Measurements from ENCODE around the gene MC1R.
"Not testable (repeated sequence)": the region's sequence is repeated elsewhere in the genome, so short reads cannot be mapped to it uniquely, and the experiment has no call there.

MC1R gene

GRCh38 chr16:89918453-89919347 lies at the start of gene MC1R:
TSS of gene MC1R (plus strand) at chr16:89918862. CDS start at chr16:89919259, 397 bp downstream.
- Mint-ChIP-seq H3K27me3 (peaks cover 49% of the 10 kb centered on the region), H3K27ac (peak within 1 kb of the TSS; percentile 23), H3K4me3 (peak within 1 kb of the TSS; percentile 61), H3K36me3 (no peaks in the 10 kb centered on the region), H3K4me1 (peaks cover 37% of the 10 kb centered on the region), H3K9me3 (no peaks in the 10 kb centered on the region)
- peak; percentile 53 for ATAC-seq

- Mint-ChIP-seq H3K9me3 (no peaks in the 10 kb centered on the region), H3K4me3 (no peak overlapping the region), H3K4me1 (peaks cover 18% of the 10 kb centered on the region), H3K36me3 (peaks cover under 1% of the 10 kb centered on the region), H3K27me3 (no peaks in the 10 kb centered on the region), H3K27ac (no peak overlapping the region)
- ATAC-seq: no peak
These were observed 48.8 kb upstream of the MC1R start for GRCh38 chr16:89869911-89870310.

- Mint-ChIP-seq H3K27ac (no peak overlapping the region), H3K27me3 (no peaks in the 10 kb centered on the region), H3K4me3 (no peak overlapping the region), H3K4me1 (peaks cover 19% of the 10 kb centered on the region), H3K9me3 (no peaks in the 10 kb centered on the region), H3K36me3 (peaks cover 6% of the 10 kb centered on the region)
- ATAC-seq: no peak
These were observed 48.2 kb upstream of the MC1R start for GRCh38 chr16:89870440-89870839.

- ATAC-seq: no peak
- H3K27ac Mint-ChIP-seq: no peak overlapping the region
- H3K4me3 Mint-ChIP-seq: no peak overlapping the region
These were observed 46.8 kb upstream of the MC1R start for GRCh38 chr16:89871895-89872294.

GRCh38 chr16:89873109-89873971 lies 45.3 kb upstream of the MC1R start, which contains the start of gene TCF25:
TSS of gene TCF25 (plus strand) at chr16:89873592. CDS start at chr16:89873668, 76 bp downstream.
- peaks cover 15% of the 10 kb centered on the region for H3K36me3 Mint-ChIP-seq
- H3K9me3 Mint-ChIP-seq: no peaks in the 10 kb centered on the region
- peak; percentile 67 for ATAC-seq
- peak within 1 kb of the TSS; percentile 97 for H3K27ac Mint-ChIP-seq
- no peaks in the 10 kb centered on the region for H3K27me3 Mint-ChIP-seq
- peaks cover 19% of the 10 kb centered on the region for H3K4me1 Mint-ChIP-seq
- H3K4me3 Mint-ChIP-seq: peak within 1 kb of the TSS; percentile 85

More at GRCh38 chr16:89871895-89872294, 46.8 kb upstream of the MC1R start:
- no peaks in the 10 kb centered on the region for H3K9me3 Mint-ChIP-seq
- no peaks in the 10 kb centered on the region for H3K27me3 Mint-ChIP-seq
- peaks cover 6% of the 10 kb centered on the region for H3K36me3 Mint-ChIP-seq
- peaks cover 19% of the 10 kb centered on the region for H3K4me1 Mint-ChIP-seq

GRCh38 chr16:89873972-89874689 lies 44.5 kb upstream of the MC1R start:
- Mint-ChIP-seq H3K27me3 (no peaks in the 10 kb centered on the region), H3K27ac (peak overlapping the region; percentile 97), H3K9me3 (no peaks in the 10 kb centered on the region), H3K4me3 (peak overlapping the region; percentile 85), H3K36me3 (peaks cover 15% of the 10 kb centered on the region), H3K4me1 (peaks cover 19% of the 10 kb centered on the region)
- peak; percentile 91 for ATAC-seq

- Mint-ChIP-seq H3K4me1 (peaks cover 16% of the 10 kb centered on the region), H3K36me3 (peaks cover 40% of the 10 kb centered on the region)
- not testable (repeated sequence) for H3K4me3 Mint-ChIP-seq, H3K9me3 Mint-ChIP-seq, ATAC-seq, H3K27ac Mint-ChIP-seq, H3K27me3 Mint-ChIP-seq
These were observed 39.5 kb upstream of the MC1R start for GRCh38 chr16:89879123-89879522.

GRCh38 chr16:89880477-89881367 lies 37.9 kb upstream of the MC1R start:
- Mint-ChIP-seq H3K9me3 (no peaks in the 10 kb centered on the region), H3K36me3 (peaks cover 45% of the 10 kb centered on the region), H3K4me3 (no peak overlapping the region), H3K4me1 (peaks cover 5% of the 10 kb centered on the region), H3K27me3 (no peaks in the 10 kb centered on the region), H3K27ac (no peak overlapping the region)
- ATAC-seq: no peak

GRCh38 chr16:89881368-89881730 lies 37.3 kb upstream of the MC1R start:
- peaks cover 5% of the 10 kb centered on the region for H3K4me1 Mint-ChIP-seq
- no peaks in the 10 kb centered on the region for H3K9me3 Mint-ChIP-seq
- no peak overlapping the region for H3K27ac Mint-ChIP-seq
- H3K36me3 Mint-ChIP-seq: peaks cover 45% of the 10 kb centered on the region
- no peaks in the 10 kb centered on the region for H3K27me3 Mint-ChIP-seq
- no peak for ATAC-seq
- H3K4me3 Mint-ChIP-seq: no peak overlapping the region

- Mint-ChIP-seq H3K4me3 (no peak overlapping the region), H3K36me3 (peaks cover 53% of the 10 kb centered on the region), H3K9me3 (no peaks in the 10 kb centered on the region), H3K27ac (no peak overlapping the region), H3K4me1 (peaks cover 5% of the 10 kb centered on the region), H3K27me3 (no peaks in the 10 kb centered on the region)
- ATAC-seq: no peak
These were observed 35.2 kb upstream of the MC1R start for GRCh38 chr16:89883346-89884040.

- H3K4me3 Mint-ChIP-seq: no peak overlapping the region
- peaks cover 53% of the 10 kb centered on the region for H3K36me3 Mint-ChIP-seq
- H3K9me3 Mint-ChIP-seq: no peaks in the 10 kb centered on the region
- ATAC-seq: no peak
- H3K27ac Mint-ChIP-seq: no peak overlapping the region
- peaks cover 5% of the 10 kb centered on the region for H3K4me1 Mint-ChIP-seq
- no peaks in the 10 kb centered on the region for H3K27me3 Mint-ChIP-seq
These were observed 34.6 kb upstream of the MC1R start for GRCh38 chr16:89884041-89884421.

GRCh38 chr16:89887243-89887642 lies 31.4 kb upstream of the MC1R start:
- H3K9me3 Mint-ChIP-seq: no peaks in the 10 kb centered on the region
- H3K27me3 Mint-ChIP-seq: no peaks in the 10 kb centered on the region
- no peak overlapping the region for H3K4me3 Mint-ChIP-seq
- H3K4me1 Mint-ChIP-seq: peaks cover 5% of the 10 kb centered on the region
- ATAC-seq: no peak
- peaks cover 56% of the 10 kb centered on the region for H3K36me3 Mint-ChIP-seq
- H3K27ac Mint-ChIP-seq: no peak overlapping the region

- Mint-ChIP-seq H3K36me3 (peaks cover 35% of the 10 kb centered on the region), H3K4me3 (no peak overlapping the region), H3K27me3 (no peaks in the 10 kb centered on the region), H3K9me3 (no peaks in the 10 kb centered on the region), H3K4me1 (no peaks in the 10 kb centered on the region), H3K27ac (no peak overlapping the region)
- no peak for ATAC-seq
These were observed 28.5 kb upstream of the MC1R start for GRCh38 chr16:89890200-89890599.

Data from stimulated activated memory B cell treated with anti-CD40 and anti-IgM and Interleukin-4, amounts not matched to agents 10 μg/mL and 1 μg/mL and 100 μg/mL, for 72 hours (primary cell).